ENCODE results near the gene AP5Z1.

Gene AP5Z1, protein sequence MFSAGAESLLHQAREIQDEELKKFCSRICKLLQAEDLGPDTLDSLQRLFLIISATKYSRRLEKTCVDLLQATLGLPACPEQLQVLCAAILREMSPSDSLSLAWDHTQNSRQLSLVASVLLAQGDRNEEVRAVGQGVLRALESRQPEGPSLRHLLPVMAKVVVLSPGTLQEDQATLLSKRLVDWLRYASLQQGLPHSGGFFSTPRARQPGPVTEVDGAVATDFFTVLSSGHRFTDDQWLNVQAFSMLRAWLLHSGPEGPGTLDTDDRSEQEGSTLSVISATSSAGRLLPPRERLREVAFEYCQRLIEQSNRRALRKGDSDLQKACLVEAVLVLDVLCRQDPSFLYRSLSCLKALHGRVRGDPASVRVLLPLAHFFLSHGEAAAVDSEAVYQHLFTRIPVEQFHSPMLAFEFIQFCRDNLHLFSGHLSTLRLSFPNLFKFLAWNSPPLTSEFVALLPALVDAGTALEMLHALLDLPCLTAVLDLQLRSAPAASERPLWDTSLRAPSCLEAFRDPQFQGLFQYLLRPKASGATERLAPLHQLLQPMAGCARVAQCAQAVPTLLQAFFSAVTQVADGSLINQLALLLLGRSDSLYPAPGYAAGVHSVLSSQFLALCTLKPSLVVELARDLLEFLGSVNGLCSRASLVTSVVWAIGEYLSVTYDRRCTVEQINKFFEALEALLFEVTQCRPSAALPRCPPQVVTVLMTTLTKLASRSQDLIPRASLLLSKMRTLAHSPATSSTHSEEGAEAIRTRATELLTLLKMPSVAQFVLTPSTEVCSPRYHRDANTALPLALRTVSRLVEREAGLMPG

DNA sequence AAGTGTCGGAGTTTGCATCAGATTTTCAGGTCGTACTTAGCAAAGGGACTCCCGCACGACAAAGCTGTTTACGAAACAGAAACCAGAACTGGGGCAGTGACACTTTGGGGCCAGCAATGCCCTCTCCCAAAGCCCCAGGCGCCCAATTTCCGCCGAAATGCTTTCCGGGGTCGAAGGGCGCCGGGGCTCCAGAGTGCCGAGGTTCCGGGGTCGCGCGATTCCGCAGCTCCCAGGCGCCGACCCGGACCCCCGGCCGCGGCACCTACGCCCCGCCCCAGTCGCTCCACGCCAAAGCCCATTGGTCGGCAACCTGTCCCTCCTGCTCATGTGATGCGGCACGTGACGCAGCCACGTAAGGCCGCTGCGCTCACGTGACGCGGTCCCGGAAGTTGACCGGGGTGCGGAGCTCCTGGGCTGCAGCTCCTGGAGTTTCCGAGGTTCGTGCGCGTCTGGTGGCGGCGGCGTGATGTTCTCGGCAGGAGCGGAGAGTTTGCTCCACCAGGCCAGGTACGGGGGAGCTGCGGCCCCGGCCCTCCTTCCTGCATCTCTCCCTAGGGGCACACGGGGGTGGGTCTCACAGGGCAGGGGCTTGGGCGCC lies at the start of gene AP5Z1:
Gene AP5Z1, plus strand, starts transcription at position 374 of the 598 bp plus-strand sequence. Its CDS starts 93 bp downstream, at position 467.
- peak; percentile 73 for DNase-seq

DNA sequence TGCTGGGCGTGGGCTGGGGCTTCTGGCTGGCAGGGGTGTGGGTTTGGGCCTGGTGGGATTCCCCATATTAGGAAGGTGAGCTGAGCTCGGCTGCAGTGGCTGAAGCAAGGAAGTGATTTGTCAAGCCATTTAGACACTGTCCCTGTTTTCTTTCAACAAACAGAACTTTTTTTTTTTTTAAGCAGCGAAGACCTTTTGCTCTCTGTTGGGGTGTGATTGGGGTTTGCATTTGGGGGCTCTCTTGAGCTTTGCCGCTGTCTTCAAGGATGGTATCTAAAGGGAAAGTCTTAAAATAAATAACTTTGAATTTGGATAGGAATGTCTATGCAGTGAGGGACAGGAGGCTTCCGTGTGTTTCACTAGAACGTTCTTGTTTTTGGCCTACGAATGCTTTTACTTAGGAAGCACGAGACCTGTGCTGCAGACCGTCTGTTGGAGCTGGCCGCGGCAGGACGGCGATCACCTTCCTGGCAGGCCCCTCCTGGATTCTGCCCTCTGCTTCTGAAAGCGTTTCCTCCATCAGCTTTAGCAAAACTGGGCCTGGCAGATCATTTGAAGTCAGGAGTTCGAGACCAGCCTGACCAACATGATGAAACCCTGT lies 49.5 kb upstream of the AP5Z1 start:
- no peak for DNase-seq

- no peak for DNase-seq
Measured at GRCh38 chr7:4726566-4726965, 48.9 kb upstream of the AP5Z1 start.

- no peak for DNase-seq
Measured at GRCh38 chr7:4727914-4728705, 47.3 kb upstream of the AP5Z1 start.

GRCh38 chr7:4729266-4729665 lies 46.2 kb upstream of the AP5Z1 start:
- DNase-seq = no peak

DNA sequence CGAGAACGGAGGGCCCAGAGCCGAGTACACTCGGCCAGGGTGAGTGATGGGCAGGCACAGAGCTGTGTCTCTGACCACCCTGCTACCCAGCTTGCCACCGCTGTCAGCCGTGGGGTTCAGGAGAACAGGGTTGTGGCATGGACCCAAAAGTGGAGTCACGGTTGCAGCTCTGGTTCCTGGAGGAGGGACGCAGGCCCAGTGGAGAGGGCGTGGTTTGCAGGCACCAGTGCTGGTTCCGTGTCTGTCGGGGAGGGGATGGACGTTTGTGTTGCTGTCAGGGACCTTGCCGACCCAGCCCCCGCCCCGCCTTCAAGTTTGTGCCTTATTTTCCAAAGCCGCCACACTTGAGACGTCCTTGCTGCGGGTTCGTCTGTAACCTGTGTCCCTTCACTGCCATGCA lies 45.1 kb upstream of the AP5Z1 start:
- no peak for DNase-seq

- DNase-seq = no peak
Measured at GRCh38 chr7:4730971-4731370, 44.5 kb upstream of the AP5Z1 start.

DNA sequence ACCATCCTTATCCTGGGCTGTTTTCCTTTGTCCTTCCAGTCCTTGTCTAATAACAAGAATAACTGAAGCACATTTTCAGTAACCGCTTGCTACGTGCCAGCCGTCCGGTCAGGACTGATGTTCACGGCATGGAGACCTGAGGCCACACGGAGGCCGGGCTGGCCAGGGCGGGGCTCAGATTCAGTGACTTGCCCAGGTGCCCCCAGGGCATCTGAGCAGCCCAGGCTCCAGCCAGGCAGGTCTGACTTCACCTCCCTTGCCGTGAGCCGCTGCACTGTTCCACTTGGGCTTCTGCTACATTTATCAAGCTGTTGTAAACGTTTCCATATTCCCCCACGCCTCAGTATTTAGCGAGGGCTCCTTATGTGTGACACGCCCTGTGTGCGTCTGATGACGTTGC lies 43.6 kb upstream of the AP5Z1 start:
- no peak for DNase-seq

GRCh38 chr7:4733936-4734528 lies 41.4 kb upstream of the AP5Z1 start:
- no peak for DNase-seq

DNA sequence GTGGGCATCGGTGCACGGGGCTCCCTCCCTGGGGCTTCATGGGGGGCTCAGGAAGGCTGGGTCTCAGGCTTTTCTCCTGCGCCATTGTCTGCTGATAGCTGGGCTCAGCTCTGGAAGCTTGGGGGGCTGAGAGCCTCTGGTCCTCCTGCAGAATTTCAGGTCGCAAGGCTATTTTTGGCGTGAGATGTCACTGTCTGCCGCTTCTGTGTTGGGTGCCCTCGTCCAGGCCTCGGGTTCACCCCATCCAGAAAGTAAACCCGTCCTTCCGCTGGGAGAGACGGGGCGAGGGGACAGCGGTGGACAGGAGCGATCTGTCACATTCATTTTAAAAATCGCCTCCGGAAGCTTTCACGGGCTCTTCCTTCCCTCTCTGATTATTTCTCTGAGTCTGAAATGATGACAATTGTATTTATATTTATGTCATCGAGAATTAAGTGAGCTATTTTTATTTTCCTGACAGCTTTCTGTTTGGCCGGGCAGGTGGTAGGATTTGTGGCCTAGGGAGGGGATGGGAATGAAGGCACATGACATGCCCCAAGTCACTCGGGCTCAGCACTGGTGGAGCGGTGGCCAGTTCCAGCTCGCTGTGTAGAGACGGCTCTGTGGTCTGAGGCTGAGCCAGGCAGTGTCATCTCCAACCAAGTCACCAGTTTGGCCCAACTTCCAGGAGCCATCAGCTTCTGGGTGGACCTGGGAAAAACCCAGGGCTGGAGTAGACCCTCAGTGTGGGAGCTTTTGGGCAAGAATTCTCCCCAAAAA lies 40.7 kb upstream of the AP5Z1 start:
- DNase-seq = no peak

- DNase-seq = no peak
Measured at GRCh38 chr7:4737300-4737699, 38.1 kb upstream of the AP5Z1 start.

DNA sequence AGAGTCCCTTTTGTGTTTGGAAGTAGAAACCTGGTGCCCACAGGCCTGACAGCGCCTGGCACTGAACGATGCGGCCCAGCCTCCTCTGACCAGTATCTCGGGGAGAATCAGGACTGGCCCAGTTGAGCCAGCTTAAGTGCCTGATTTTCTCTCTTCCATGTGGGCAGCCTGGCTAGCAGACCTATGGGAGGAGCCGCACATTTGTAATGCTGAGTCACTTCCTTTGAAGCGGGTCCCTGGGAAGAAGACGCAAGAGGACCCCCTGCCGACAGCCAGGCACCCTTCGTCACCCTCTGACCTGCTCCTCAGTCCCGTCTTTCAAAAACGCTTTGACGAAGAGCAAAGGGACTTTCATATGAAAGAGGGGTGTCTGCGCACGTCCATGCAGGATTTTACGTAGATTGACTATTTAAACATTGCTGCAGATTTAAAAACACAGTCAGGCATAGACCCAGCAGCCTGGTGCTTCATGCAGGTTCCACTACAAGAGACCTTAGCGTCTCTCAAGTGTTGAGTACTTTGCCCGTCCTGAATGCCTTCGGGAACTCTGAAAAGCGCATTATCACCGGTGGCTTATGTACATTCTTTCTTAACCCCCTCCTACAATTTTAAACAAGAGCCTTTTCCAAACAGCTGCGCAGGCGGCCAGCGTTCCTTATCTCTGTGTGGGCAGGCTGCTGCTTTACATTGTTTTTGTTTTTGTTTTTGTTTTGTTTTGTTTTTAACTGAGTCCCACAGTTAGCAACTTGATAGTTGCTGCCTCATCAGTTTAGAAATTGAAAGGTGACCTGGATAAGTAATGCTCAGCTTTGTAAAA lies 36.5 kb upstream of the AP5Z1 start:
- no peak for DNase-seq

DNA sequence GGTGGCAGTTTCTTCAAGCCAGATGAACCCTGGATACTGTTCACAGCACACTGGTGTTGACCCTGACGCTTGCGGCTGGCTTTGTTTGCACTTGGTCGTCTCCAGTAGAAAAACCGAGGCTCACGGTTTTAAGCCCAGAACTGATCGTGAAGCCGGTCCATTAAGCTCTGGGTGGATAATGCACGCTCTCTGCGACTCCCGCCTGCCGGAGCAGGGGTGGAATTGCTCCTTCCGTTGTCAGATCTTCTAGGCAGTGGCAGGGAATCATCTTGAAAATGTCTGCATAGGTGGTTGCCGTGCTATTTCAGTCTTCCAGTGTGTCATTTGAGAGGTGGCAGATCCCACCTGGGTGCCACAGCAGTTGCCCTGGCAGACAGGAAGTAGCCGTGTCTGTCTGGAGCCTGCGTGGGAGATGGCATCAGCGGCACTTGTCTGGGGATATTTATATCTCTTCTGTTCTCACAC lies 35.9 kb upstream of the AP5Z1 start:
- DNase-seq = no peak

DNA sequence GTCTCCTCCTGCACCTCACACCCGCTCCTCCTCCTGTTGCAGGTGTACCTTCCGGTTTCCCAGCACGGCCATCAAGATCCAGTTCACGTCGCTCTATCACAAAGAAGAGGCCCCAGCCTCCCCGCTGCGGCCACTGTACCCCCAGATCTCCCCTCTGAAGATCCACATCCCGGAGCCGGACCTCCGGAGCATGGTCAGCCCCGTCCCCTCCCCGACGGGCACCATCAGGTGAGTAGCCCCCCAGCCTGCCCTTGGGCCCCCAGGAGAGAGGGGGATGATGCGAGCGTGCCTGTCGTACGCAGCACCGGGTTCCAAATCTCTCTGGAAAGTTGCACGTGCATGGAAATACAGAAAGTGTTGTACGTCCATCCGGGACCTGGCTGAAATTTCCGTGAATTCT lies 34.6 kb upstream of the AP5Z1 start:
- no peak for DNase-seq

GRCh38 chr7:4742051-4742573 lies 33.3 kb upstream of the AP5Z1 start:
- no peak for DNase-seq

DNA sequence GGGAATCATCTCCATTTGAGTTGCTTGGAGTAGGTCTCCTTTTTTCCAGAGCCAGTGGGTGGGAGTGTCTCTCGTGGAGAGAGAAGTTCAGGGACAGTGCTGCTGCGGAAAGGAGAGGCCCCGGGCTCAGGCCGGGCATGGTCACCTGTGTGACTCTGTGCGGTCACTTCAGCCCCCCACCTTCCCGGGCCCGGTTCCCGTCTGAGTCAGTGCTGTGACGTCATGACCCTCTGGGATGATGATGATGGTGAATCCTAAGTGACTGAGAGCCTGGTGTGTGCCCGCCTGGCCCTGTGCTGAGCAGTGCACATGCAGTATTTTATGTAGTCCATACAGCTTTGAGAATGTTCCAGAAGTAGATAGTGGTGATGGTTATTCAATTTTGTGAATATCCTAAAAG lies 32.6 kb upstream of the AP5Z1 start:
- DNase-seq = no peak

- no peak for DNase-seq
Measured at GRCh38 chr7:4744391-4745264, 30.8 kb upstream of the AP5Z1 start.

GRCh38 chr7:4745265-4745919 lies 30.0 kb upstream of the AP5Z1 start:
- no peak for DNase-seq
